Panc1 (cell line): ENCODE data around the gene RAB26.
"Not testable (repeated sequence)": the region's sequence is repeated elsewhere in the genome, so short reads cannot be mapped to it uniquely, and the experiment has no call there.

ENCODE experiments used
- POLR2AphosphoS5 ChIP-seq: IDR thresholded peaks from 2 replicates; pipeline ENCODE4 v1.6.1; 2012; ENCODE audit warnings: mild to moderate bottlenecking, low read depth, low read length, moderate library complexity
- SIN3A ChIP-seq: IDR thresholded peaks from 2 replicates; pipeline ENCODE4 v1.6.1; 2012; ENCODE audit warnings: low read depth, mild to moderate bottlenecking, low read length, moderate library complexity, borderline replicate concordance; ENCODE audit not compliant: insufficient read depth
- TCF7L2 ChIP-seq: IDR thresholded peaks from 2 replicates; pipeline ENCODE4 v1.6.1; 2011; ENCODE audit warnings: mild to moderate bottlenecking, low read depth, low read length, inconsistent platforms
- TF ChIP-seq, protein P1 (sequence below): fragments of 450-650 bp; IDR thresholded peaks from 2 replicates; pipeline ENCODE4 v1.5.1; 2017; ENCODE audit warnings: mild to moderate bottlenecking

DNA sequence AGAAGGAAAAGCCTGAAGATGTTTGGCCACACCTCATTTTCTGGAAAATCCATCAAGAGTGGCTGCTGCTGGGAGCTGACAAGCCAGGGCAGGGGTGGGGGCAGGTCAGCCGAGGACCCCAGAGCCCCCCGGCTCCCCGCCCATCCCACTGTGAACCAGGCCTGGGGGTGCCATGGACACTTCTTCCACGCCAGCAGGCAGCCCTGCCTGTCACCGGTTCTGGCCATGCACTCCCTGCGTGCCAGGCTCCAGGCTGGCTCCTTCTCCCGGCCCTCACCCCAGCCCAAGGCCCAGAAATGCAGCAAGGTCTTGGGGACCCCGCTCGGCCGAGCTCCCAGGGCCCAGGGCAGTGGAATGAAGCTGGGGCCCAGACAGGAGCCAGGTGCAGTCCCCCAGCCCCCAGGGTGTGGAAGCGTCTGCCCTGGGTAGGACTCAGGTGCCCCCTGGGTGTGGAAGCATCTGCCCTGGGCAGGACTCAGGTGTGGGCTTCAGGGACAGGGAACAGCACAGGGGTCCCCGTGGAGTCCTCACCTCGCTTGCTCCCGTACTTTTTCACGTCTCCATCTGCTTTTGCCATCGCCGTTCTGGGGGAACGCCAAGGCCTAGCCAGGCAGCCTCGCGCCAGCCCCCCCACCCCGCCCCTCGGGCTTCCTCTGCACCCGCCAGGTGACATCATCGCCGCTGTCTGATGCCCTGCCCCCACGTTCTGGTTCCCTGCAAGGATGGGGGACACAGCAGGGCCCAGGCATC lies 25.3 kb upstream of the RAB26 start:
- TF ChIP-seq, protein P1, sequence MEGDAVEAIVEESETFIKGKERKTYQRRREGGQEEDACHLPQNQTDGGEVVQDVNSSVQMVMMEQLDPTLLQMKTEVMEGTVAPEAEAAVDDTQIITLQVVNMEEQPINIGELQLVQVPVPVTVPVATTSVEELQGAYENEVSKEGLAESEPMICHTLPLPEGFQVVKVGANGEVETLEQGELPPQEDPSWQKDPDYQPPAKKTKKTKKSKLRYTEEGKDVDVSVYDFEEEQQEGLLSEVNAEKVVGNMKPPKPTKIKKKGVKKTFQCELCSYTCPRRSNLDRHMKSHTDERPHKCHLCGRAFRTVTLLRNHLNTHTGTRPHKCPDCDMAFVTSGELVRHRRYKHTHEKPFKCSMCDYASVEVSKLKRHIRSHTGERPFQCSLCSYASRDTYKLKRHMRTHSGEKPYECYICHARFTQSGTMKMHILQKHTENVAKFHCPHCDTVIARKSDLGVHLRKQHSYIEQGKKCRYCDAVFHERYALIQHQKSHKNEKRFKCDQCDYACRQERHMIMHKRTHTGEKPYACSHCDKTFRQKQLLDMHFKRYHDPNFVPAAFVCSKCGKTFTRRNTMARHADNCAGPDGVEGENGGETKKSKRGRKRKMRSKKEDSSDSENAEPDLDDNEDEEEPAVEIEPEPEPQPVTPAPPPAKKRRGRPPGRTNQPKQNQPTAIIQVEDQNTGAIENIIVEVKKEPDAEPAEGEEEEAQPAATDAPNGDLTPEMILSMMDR: not testable (repeated sequence)
- not testable (repeated sequence) for TF ChIP-seq TCF7L2, POLR2AphosphoS5, SIN3A
